ENCODE measurements around the gene GPR146. TPM values are rescaled to one million over a fixed set of nuclear protein-coding genes. Genes with fewer than 3 reads are reported as not detected.

GPR146 gene
- total RNA-seq, 4 donors from 2014 or later = 29.6 to 89.8 (median 56.9) TPM

- TF ChIP-seq CTCF (IDR thresholded peaks at IDR 0.05) = no peak
- ATAC-seq (ENCODE audit: low FRiP score) = no peak
- DNase-seq (ENCODE audit: low spot score) = no peak
These were observed 6.0 kb downstream of the GPR146 start for GRCh38 chr7:1050254-1050906.

GRCh38 chr7:1050956-1051690 lies 6.8 kb downstream of the GPR146 start:
- no peak for DNase-seq (ENCODE audit: low spot score)
- ATAC-seq (ENCODE audit: low FRiP score) = no peak
- TF ChIP-seq CTCF (IDR thresholded peaks at IDR 0.05) = no peak

GRCh38 chr7:1052031-1052818 lies 7.9 kb downstream of the GPR146 start:
- no peak for DNase-seq (ENCODE audit: low spot score)
- no peak for TF ChIP-seq CTCF (IDR thresholded peaks at IDR 0.05)
- ATAC-seq (ENCODE audit: low FRiP score) = no peak

GRCh38 chr7:1053002-1053411 lies 8.7 kb downstream of the GPR146 start:
- TF ChIP-seq CTCF (IDR thresholded peaks at IDR 0.05) = no peak
- DNase-seq (ENCODE audit: low spot score) (no peak), ATAC-seq (ENCODE audit: low FRiP score) (no peak)

- ATAC-seq (ENCODE audit: low FRiP score) (no peak), DNase-seq (ENCODE audit: low spot score) (no peak)
- no peak for TF ChIP-seq CTCF (IDR thresholded peaks at IDR 0.05)
These were observed 9.5 kb downstream of the GPR146 start for GRCh38 chr7:1053816-1054370.

GRCh38 chr7:1054438-1054837 lies 10.1 kb downstream of the GPR146 start:
- TF ChIP-seq CTCF (IDR thresholded peaks at IDR 0.05) = no peak
- DNase-seq (ENCODE audit: low spot score) = no peak
- no peak for ATAC-seq (ENCODE audit: low FRiP score)
